Stimulated activated naive CD8-positive, alpha-beta T cell treated with anti-CD3 and anti-CD28 coated beads, Interleukin-15, Interleukin-2, amounts not matched to agents 100 ng/mL and 50 ng/mL, for 24 hours (primary cell): Measurements from ENCODE around the gene FCGR1A.
A peak's percentile ranks its signal among the peaks of the same experiment; 100 is the strongest.
"Not testable (repeated sequence)": the region's sequence is repeated elsewhere in the genome, so short reads cannot be mapped to it uniquely, and the experiment has no call there.

ENCODE experiments used
- H3K27ac Mint-ChIP-seq: one replicate; pipeline ENCODE4 v1.8.0; 2021; ENCODE audit warnings: mild to moderate bottlenecking, mixed read lengths
- H3K27me3 Mint-ChIP-seq: one replicate; pipeline ENCODE4 v1.8.0; 2021; ENCODE audit warnings: mixed read lengths
- H3K36me3 Mint-ChIP-seq: one replicate; pipeline ENCODE4 v1.8.0; 2021; ENCODE audit warnings: low read depth, mixed read lengths
- H3K4me1 Mint-ChIP-seq: one replicate; pipeline ENCODE4 v1.8.0; 2021; ENCODE audit warnings: low read depth, mixed read lengths
- H3K4me3 Mint-ChIP-seq: one replicate; pipeline ENCODE4 v1.8.0; 2021; ENCODE audit warnings: mild to moderate bottlenecking, mixed read lengths
- H3K9me3 Mint-ChIP-seq: one replicate; pipeline ENCODE4 v1.8.0; 2021; ENCODE audit warnings: mixed read lengths

The FCGR1A gene

DNA sequence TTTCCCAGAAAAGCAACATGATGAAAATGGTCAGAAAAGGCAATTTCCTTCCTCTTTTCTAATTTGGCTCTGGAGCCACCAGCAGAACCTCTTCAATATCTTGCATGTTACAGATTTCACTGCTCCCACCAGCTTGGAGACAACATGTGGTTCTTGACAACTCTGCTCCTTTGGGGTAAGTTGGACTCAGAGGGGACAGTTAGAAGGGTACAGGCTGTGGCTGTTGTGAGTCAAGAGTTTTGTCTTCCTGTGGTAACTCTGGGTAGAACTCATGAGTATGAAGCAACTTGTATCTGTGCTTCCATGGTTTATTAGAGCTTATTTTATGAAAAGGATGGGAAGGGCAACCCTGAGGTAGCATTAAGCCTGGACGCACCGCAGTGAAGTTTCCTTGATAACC lies at the start of gene FCGR1A:
Gene FCGR1A, plus strand, starts transcription at position 95 of the 400 bp plus-strand sequence. Its CDS starts 50 bp downstream, at position 145.
- not testable (repeated sequence) for H3K36me3 Mint-ChIP-seq, H3K4me1 Mint-ChIP-seq, H3K27ac Mint-ChIP-seq, H3K9me3 Mint-ChIP-seq, H3K27me3 Mint-ChIP-seq, H3K4me3 Mint-ChIP-seq

DNA sequence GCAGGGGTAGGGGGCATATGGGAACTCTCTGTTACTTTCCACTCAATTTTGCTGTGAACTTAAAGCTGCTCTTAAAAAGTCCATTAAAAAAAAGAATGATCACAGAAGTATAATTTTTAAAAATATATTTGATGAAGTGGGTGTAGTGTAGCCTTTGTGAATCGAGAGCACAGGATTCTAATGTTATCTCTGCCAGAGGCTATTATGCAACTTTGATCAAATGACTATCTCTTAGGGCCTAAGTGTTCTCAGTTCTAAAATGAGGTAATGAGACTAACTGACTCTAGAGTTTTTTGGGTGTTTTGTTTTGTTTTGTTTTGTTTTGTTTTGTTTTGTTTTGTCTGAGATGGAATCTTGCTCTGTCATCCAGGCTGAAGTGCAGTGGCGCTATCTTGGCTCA lies 49.7 kb upstream of the FCGR1A start:
- H3K27me3 Mint-ChIP-seq, H3K27ac Mint-ChIP-seq, H3K9me3 Mint-ChIP-seq, H3K4me3 Mint-ChIP-seq, H3K36me3 Mint-ChIP-seq, H3K4me1 Mint-ChIP-seq: not testable (repeated sequence)

DNA sequence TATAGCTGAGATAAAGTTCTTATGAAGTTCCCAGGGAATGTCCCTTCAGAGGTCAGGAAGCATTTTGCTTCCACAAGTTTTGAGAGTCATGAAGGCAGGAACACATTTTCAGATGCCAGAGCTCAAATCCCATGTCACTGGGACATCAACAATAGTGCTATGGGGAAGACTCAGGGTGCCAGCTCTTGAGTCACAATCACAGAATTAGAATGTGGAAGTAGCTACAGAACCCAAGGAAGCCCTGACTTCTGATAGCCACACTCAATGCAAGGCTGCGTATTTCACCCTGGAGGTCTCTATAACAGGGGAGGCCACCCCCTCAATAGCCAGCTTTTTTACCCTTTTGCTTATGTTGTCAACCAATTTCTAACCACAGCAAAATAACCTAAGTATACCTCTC lies 47.8 kb upstream of the FCGR1A start:
- not testable (repeated sequence) for H3K4me1 Mint-ChIP-seq, H3K9me3 Mint-ChIP-seq, H3K27ac Mint-ChIP-seq, H3K4me3 Mint-ChIP-seq, H3K27me3 Mint-ChIP-seq, H3K36me3 Mint-ChIP-seq

DNA sequence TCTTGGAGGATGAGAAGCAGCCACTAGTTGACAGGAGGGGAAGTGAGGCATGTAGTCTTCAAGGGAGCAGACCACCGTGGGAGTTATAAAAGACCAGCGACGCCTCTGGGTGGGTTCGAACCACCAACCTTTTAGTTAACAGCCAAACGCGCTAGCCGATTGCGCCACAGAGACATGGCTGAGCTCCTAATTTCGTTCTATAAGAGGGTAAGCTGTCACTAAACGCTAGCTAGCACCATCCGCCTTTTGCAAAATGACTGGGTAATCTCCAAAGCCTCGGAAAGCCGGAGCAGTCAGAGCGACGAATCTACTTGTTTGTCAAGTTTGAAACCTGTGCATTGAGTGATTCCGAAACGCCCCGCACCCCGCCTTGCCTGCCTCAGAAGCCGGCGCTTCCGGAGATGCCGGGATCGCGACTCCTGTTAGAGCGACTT lies 42.3 kb upstream of the FCGR1A start:
- Mint-ChIP-seq H3K27ac (peak overlapping the region; percentile 21), H3K4me3 (peak overlapping the region; percentile 66)
- H3K27me3 Mint-ChIP-seq, H3K9me3 Mint-ChIP-seq, H3K36me3 Mint-ChIP-seq, H3K4me1 Mint-ChIP-seq: not testable (repeated sequence)

DNA sequence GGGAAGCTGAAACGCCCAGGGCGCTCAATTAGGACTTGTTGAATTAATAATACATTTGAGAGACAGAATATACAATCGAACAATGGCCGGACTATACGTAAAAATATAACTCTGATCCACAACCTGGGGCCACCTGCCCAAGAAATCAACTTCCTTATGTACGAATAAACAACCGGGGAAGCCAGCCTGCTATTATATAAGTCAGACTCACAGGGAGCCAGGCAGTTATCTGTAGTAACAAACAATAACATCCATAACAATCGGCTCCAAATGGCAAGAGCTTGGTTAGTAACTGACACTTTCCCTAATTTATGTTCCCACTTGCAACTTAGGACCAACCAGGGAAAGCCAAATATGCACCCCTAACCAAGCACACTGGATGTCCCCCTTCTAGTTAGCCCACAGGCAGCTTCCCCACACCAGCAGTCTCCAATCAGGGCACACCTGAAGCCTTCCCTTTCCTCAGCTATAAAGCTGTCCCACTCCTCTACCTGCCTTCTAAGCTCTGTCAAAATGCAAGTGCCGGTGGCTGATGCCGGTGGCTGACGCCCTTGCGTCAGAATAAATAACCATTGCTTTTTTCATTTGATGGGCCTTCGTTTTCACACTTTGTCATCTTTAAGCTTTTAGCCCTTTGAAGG lies 41.8 kb upstream of the FCGR1A start:
- H3K9me3 Mint-ChIP-seq, H3K4me1 Mint-ChIP-seq, H3K27me3 Mint-ChIP-seq, H3K36me3 Mint-ChIP-seq: not testable (repeated sequence)
- H3K4me3 Mint-ChIP-seq, result peak overlapping the region; percentile 66
- peak overlapping the region; percentile 21 for H3K27ac Mint-ChIP-seq

DNA sequence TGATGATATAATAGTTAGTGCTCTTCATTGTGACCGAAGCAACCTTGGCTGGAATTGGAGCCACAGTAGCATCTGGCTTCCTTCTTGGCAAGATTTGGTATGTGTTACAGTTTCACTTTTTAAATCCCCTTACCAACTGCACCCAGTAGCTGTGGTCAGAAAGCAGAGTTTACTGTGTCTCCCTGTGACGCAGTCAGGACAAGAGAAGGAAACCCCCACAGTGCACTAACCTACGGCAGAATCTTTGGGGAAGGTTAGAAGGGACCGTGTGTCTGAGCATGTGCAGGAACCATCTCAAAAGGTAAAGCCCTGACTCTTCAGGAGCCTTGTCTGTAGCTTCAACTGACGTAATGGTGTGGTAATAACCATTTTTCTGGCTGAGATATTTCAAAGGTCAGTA lies 40.6 kb upstream of the FCGR1A start:
- not testable (repeated sequence) for H3K36me3 Mint-ChIP-seq, H3K27me3 Mint-ChIP-seq, H3K4me1 Mint-ChIP-seq, H3K27ac Mint-ChIP-seq, H3K9me3 Mint-ChIP-seq, H3K4me3 Mint-ChIP-seq

DNA sequence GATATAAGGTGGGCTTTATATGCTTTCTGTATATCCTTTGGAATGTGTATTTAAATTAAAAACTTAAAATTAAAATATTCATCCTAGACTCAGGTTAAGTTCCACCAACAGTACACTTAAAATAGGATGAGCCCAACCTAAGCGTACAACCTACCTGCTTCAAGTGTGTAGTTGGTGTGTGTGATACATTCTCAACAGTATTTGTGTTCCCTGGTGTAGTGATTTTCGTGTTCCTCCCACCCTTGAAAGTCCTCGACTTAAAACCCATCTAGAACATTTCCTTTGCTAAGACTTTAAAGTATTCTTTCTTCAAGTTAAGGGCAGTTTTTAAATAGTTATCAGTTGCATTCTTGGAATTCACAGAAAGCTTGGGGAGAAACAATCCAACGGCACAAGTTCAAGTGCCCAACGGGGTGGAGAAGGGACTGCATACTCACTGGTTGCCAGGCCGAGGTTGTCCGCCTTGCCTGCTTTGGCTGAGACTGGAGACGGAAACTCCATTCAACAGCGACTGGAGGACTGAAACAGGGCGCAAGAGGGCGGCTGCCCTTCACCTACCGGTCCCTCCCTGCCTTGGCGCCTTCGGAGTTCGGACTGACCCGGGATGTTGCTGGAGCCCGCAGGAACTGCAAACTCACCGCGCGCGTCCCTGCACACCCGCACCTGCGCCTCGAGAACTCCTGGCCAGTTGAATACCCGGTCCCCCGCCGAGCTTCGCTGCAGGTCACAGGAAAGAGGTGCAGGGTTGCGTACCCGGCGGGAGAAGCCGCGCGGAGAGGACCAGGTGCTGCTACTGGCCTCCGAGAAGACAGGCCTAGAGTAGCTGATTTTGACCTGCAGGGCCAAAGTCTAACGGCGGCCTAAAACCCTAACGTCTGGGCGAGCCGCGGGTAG lies 35.8 kb upstream of the FCGR1A start:
- not testable (repeated sequence) for H3K4me1 Mint-ChIP-seq, H3K4me3 Mint-ChIP-seq, H3K27ac Mint-ChIP-seq, H3K9me3 Mint-ChIP-seq, H3K36me3 Mint-ChIP-seq
- peaks cover 17% of the 10 kb centered on the region for H3K27me3 Mint-ChIP-seq

DNA sequence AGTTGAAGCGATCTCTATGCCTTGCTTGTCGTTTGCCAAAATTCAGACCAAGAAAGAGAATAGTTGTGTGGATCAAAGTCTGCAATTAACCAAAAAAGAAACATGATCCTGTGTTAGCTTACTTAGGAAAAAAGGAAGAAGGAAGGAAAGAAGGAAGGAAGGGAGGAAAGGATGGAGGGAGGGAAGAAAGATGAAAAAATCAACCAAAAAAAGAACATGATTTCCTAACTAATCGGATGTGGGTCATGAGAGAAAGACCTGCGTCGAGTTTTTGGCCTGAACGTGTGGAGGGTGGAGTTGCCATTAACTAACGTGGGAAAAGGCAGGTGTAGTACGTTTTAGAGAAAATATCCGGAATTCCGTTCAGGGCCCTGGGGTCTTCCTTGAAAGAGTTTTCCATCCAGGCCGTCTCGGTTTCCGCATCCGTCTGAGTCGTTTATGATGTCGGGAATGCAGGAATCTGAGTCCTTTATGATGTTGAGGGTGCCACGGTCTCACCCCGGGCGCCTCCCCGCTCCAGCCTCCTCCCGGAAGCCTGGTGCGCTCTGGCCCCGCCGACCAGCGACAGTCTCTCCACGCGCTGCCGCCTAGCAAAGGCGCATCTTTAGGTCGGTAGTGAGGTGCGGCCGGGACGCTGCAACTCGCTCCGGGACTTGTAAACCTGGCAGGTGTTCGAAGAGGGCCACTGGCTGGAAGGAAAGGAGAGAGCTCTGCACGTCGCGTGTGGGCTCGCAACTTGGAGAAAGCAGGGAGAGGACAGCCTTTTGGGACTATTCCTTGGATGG lies 34.9 kb upstream of the FCGR1A start:
- H3K36me3 Mint-ChIP-seq, H3K9me3 Mint-ChIP-seq, H3K27ac Mint-ChIP-seq, H3K4me1 Mint-ChIP-seq: not testable (repeated sequence)
- Mint-ChIP-seq H3K4me3 (peak overlapping the region; percentile 74), H3K27me3 (peaks cover 17% of the 10 kb centered on the region)

DNA sequence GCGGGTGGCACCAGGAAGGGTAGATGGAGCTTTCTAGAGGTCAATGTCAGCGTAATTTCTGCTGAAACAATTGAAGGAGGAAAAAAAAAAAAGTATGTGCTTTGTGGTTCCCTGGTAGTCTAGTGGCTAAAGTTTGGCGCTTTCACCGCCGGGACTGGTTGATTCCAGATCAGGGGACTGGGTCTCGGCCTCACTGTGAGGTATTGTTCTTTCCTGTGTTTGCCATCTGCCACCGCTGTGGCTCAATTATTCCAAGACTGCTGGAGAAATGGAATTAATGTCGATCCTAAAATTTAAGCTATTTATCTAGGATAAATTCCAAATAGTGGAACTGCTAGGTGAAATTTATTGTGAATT lies 34.4 kb upstream of the FCGR1A start:
- peaks cover 17% of the 10 kb centered on the region for H3K27me3 Mint-ChIP-seq
- H3K4me3 Mint-ChIP-seq, result peak overlapping the region; percentile 74
- H3K36me3 Mint-ChIP-seq, H3K9me3 Mint-ChIP-seq, H3K27ac Mint-ChIP-seq, H3K4me1 Mint-ChIP-seq: not testable (repeated sequence)

DNA sequence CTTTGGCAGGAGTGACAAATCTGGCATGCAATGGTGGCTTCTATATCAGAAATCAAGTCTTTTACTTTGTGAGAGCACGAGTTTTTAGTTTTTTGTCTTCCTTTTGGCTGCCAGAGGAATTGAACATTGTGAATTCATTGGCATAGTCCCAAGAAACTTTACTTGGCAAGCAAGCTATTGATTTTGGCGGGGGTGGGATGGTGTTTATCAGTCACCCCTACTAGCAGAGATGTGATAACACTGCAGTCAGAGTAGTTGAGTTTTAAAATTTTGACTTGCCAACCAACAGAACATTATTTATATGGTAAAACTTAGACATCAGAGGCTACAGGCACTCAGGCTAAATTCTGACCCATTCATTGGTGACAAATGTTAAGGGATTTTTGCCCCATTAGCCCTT lies 31.9 kb upstream of the FCGR1A start:
- not testable (repeated sequence) for H3K4me1 Mint-ChIP-seq, H3K4me3 Mint-ChIP-seq, H3K36me3 Mint-ChIP-seq, H3K9me3 Mint-ChIP-seq, H3K27ac Mint-ChIP-seq
- H3K27me3 Mint-ChIP-seq, result peaks cover 17% of the 10 kb centered on the region

DNA sequence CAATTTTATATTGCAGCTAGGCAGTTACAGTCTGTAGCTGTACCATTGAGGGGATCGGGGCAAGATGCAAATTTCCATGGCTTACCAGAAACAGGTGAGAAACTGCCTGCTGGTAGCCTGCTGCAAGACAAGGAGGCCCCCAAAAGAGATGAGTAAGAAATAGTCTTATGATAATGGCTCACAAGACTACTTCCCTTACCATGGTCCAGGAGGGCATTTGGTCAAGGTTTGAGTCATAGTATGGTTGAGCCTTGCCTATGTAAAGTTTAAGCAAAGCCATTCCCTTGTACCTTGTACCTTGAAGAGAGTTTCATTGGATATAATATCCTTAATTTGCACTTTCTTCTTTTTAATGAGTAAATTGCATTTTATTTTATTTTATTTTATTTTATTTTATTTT lies 30.3 kb upstream of the FCGR1A start:
- H3K4me1 Mint-ChIP-seq, H3K27ac Mint-ChIP-seq, H3K9me3 Mint-ChIP-seq, H3K36me3 Mint-ChIP-seq, H3K4me3 Mint-ChIP-seq, H3K27me3 Mint-ChIP-seq: not testable (repeated sequence)

DNA sequence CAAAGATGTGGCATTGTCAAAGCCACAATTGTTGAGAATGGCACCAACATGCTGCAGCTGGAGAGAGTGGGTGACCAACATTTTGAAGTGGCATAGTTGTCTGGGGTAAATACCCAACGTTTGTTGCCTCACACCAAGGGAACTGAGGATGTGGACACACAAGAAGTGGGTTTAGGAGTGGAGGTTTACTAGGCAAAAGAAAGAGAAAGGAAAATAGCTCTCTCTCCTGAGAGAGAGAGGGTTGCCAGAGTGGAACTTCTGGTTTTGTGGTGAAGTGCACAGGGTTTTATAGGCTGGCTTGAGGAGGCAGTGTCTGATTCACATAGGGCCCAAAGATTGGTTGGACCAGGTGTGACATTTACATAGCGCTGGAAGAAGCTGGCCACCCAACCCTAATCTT lies 29.0 kb upstream of the FCGR1A start:
- not testable (repeated sequence) for H3K4me3 Mint-ChIP-seq, H3K36me3 Mint-ChIP-seq, H3K9me3 Mint-ChIP-seq, H3K27me3 Mint-ChIP-seq, H3K4me1 Mint-ChIP-seq, H3K27ac Mint-ChIP-seq

DNA sequence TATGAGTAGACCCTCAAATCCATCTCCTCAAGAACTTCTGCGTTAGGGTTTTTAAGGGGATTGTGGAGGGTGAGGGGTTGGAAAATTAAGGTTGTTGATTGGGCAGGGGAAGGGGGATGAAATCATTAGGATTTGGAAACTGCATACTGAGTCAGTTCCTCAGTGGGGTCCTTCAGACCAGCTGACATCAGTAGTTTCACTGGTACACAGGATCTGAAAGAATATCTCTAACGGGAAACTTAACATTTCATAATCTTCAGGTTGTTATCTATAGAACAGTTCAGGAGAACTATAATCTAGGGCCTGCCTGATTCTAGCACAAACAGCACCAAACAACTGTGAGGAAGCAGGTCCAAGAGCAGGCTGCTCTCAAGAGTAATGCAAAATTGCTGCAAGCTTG lies 27.2 kb upstream of the FCGR1A start:
- H3K4me1 Mint-ChIP-seq, H3K9me3 Mint-ChIP-seq: not testable (repeated sequence)

DNA sequence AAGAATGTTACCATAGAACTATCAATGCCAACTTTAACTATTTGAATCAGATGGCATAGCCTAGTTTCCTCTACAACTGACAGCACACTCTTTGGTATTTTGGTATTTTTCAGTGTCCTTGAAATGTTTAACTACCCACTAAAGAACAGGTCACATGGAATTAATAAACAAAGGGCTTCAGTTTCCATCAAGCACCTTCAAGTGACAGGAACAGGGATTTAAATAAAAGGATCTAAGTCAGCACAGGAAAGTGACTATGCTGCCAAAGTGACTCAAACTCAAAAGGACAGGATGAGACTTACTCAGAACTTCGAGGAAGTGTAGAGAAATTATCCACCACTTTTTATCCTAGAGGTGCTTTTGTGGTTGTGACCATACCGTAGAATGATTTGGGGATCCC lies 20.2 kb upstream of the FCGR1A start:
- H3K4me1 Mint-ChIP-seq, H3K36me3 Mint-ChIP-seq, H3K27ac Mint-ChIP-seq, H3K4me3 Mint-ChIP-seq, H3K27me3 Mint-ChIP-seq, H3K9me3 Mint-ChIP-seq: not testable (repeated sequence)

More for the DNA sequence above, 27.2 kb upstream of the FCGR1A start:
- H3K27ac Mint-ChIP-seq, H3K4me3 Mint-ChIP-seq, H3K27me3 Mint-ChIP-seq, H3K36me3 Mint-ChIP-seq: not testable (repeated sequence)

DNA sequence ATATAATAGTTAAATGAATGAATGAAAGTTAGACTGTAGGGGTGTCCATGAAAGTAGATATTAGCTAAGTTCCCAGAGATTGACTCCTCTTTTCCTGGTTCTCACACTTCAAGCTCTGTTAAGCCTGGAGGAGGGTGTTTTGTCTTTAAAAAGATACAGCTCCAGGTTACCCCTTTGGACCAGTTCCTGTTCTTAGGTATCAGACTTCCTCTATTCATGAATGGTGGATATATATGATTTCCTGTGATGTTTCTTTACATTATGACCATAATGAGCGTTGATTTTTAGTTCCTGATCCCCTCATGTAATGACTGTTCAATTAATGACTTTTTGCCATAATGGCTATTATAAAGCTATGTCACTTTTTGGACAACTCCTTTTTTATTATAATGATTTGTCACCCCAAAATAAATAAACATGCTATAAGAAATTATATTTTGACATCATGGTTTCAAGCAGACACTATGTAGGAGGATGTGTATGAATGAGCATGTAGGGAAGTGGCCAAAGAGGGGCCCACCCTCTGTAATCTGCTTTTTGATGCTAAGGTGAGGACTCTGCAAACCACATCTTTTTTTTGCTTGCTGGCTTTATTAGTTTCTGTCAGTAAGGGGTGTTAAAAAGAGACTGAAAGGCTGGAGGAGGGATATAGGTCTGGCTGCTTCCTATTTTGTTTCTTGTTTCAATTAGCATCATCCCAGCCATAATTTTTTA lies 18.2 kb upstream of the FCGR1A start:
- not testable (repeated sequence) for H3K27ac Mint-ChIP-seq, H3K4me3 Mint-ChIP-seq, H3K27me3 Mint-ChIP-seq, H3K9me3 Mint-ChIP-seq, H3K4me1 Mint-ChIP-seq, H3K36me3 Mint-ChIP-seq
